ENCODE results near the gene L3MBTL4.

DNA sequence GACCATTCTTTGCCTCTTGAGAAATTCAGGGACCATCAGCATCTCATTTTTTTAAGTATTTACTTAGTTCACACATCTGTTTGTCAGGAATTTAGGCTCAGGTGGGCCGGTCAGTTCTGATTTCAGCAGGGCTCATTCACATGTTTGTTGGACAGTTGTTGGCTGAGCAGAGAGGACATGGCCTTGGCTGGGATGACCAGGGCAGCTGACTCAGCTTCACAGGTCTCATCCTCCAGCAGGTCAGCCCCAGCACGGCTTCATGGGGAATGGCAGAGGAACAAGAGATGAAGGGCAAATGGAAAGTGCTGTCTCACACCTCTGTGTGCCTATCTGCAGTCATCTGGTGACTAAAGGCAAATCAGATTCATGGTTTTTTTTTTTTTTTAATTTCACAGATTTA, 383.3 kb downstream of the L3MBTL4 start:
- TF ChIP-seq CTCF (IDR thresholded peaks at IDR 0.05; ENCODE audit: low read depth, low read length, missing input control) = no peak
- peak; percentile 44 to 61 for TF ChIP-seq JUND (IDR thresholded peaks at IDR 0.05)
- TF ChIP-seq YY1 (IDR thresholded peaks at IDR 0.05) = peak; percentile 88
- peak; percentile 54 to 62 for TF ChIP-seq RAD21 (IDR thresholded peaks at IDR 0.05)
- TF ChIP-seq GABPA (IDR thresholded peaks at IDR 0.05 in 1 of 2, conservative IDR thresholded peaks at IDR 0.05 in 1 of 2) = no peak
- peak; percentile 79 for TF ChIP-seq MAX (IDR thresholded peaks at IDR 0.05)
- TF ChIP-seq, protein P1, sequence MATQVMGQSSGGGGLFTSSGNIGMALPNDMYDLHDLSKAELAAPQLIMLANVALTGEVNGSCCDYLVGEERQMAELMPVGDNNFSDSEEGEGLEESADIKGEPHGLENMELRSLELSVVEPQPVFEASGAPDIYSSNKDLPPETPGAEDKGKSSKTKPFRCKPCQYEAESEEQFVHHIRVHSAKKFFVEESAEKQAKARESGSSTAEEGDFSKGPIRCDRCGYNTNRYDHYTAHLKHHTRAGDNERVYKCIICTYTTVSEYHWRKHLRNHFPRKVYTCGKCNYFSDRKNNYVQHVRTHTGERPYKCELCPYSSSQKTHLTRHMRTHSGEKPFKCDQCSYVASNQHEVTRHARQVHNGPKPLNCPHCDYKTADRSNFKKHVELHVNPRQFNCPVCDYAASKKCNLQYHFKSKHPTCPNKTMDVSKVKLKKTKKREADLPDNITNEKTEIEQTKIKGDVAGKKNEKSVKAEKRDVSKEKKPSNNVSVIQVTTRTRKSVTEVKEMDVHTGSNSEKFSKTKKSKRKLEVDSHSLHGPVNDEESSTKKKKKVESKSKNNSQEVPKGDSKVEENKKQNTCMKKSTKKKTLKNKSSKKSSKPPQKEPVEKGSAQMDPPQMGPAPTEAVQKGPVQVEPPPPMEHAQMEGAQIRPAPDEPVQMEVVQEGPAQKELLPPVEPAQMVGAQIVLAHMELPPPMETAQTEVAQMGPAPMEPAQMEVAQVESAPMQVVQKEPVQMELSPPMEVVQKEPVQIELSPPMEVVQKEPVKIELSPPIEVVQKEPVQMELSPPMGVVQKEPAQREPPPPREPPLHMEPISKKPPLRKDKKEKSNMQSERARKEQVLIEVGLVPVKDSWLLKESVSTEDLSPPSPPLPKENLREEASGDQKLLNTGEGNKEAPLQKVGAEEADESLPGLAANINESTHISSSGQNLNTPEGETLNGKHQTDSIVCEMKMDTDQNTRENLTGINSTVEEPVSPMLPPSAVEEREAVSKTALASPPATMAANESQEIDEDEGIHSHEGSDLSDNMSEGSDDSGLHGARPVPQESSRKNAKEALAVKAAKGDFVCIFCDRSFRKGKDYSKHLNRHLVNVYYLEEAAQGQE (IDR thresholded peaks at IDR 0.05) = peak; percentile 66
- TF ChIP-seq HNF4G (IDR thresholded peaks at IDR 0.05) = no peak
- peak; percentile 28 for TF ChIP-seq FOXA1 (IDR thresholded peaks at IDR 0.05)
- TF ChIP-seq EGR1 (IDR thresholded peaks at IDR 0.05; ENCODE audit: low read depth in 2 of 2) = peak in 1 of 2 donors; percentile 75

All from liver (tissue), 3 donors.